ENCODE measurements around the gene PROX1. TPM values are rescaled to one million over a fixed set of nuclear protein-coding genes. Genes with fewer than 3 reads are reported as not detected.

The PROX1 gene
- total RNA-seq, 1 donor from 2014 or later, result 4.8 TPM

DNA sequence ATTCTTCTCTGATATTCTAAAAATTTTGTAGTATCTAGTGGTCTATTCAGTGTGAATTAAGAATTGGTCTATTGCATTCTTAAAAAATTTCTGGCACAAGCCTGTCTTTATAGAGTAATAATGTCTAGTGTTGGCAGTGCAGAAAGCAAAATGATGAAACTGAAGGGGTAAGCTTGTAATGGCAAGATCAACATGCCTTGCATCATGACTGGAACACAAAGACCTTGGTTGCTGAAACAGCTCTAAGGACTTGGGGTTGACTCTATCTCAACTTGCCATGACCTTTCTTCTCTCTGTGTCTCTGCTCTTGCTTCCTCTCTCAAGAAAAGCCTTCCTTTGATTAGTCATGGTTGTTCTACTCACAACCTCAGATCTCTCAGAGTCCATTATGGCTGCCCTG lies 46.8 kb upstream of the PROX1 start:
- Histone ChIP-seq H3K9ac (ENCODE audit: low read length) (no peak overlapping the region), H3K4me3 (ENCODE audit: insufficient read depth, low read depth, low read length) (no peak overlapping the region), H3K27ac (ENCODE audit: low read depth, low read length) (no peak overlapping the region), H3K79me2 (ENCODE audit: insufficient read depth, low read length) (no peaks in the 10 kb centered on the region), H3K9me3 (ENCODE audit: insufficient read depth, low read depth, low read length) (no peaks in the 10 kb centered on the region), H4K20me1 (ENCODE audit: insufficient read depth, low read length) (no peaks in the 10 kb centered on the region), H3K4me1 (ENCODE audit: insufficient read depth, low read length) (no peaks in the 10 kb centered on the region), H3K27me3 (ENCODE audit: insufficient read depth, low read length) (no peaks in the 10 kb centered on the region), H3K4me2 (ENCODE audit: low read length) (no peak overlapping the region), H2AFZ (ENCODE audit: low read depth, low read length) (no peak overlapping the region), H3K36me3 (ENCODE audit: insufficient read depth, low read length) (no peaks in the 10 kb centered on the region)
- FAIRE-seq (no peak), DNase-seq (ENCODE audit: low read depth) (no peak)
- no peak overlapping the region for H3K27ac Mint-ChIP-seq (ENCODE audit: unreplicated experiment)
- H3K9me3 Mint-ChIP-seq (ENCODE audit: unreplicated experiment), result peaks cover 2% of the 10 kb centered on the region
- no peaks in the 10 kb centered on the region for H3K36me3 Mint-ChIP-seq (ENCODE audit: low read depth, unreplicated experiment)
- H3K27me3 Mint-ChIP-seq (ENCODE audit: low read depth, unreplicated experiment), result peaks cover 5% of the 10 kb centered on the region
- H3K4me1 Mint-ChIP-seq (ENCODE audit: low read depth, unreplicated experiment), result no peaks in the 10 kb centered on the region
- no peak overlapping the region for H3K4me3 Mint-ChIP-seq (ENCODE audit: unreplicated experiment)
- TF ChIP-seq, protein P1, sequence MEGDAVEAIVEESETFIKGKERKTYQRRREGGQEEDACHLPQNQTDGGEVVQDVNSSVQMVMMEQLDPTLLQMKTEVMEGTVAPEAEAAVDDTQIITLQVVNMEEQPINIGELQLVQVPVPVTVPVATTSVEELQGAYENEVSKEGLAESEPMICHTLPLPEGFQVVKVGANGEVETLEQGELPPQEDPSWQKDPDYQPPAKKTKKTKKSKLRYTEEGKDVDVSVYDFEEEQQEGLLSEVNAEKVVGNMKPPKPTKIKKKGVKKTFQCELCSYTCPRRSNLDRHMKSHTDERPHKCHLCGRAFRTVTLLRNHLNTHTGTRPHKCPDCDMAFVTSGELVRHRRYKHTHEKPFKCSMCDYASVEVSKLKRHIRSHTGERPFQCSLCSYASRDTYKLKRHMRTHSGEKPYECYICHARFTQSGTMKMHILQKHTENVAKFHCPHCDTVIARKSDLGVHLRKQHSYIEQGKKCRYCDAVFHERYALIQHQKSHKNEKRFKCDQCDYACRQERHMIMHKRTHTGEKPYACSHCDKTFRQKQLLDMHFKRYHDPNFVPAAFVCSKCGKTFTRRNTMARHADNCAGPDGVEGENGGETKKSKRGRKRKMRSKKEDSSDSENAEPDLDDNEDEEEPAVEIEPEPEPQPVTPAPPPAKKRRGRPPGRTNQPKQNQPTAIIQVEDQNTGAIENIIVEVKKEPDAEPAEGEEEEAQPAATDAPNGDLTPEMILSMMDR (IDR thresholded peaks at IDR 0.05; ENCODE audit: insufficient read depth, low read depth, low read length), result no peak

DNA sequence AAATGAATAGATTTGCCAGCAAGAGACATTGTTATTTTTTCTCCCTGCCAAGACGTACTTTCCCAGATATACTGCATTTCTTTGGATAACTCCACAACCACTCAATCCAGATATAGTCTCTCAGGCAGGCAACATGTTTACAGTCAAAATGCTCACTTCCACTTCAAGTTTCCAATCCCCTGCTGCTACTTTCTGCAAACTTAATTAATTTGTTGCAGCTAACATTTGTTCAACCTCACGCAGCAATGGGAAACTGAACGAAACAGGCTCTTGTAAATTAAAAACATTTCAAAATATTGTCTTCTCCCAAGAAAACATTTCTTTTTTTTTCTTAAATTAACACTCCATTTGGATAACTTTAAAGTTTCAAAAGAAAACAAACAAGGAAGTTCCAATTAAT lies 45.7 kb upstream of the PROX1 start:
- Mint-ChIP-seq H3K27me3 (ENCODE audit: low read depth, unreplicated experiment) (peaks cover 5% of the 10 kb centered on the region), H3K4me3 (ENCODE audit: unreplicated experiment) (no peak overlapping the region), H3K27ac (ENCODE audit: unreplicated experiment) (no peak overlapping the region), H3K4me1 (ENCODE audit: low read depth, unreplicated experiment) (no peaks in the 10 kb centered on the region), H3K9me3 (ENCODE audit: unreplicated experiment) (no peaks in the 10 kb centered on the region), H3K36me3 (ENCODE audit: low read depth, unreplicated experiment) (no peaks in the 10 kb centered on the region)
- H3K27ac ChIP-seq (ENCODE audit: low read depth, low read length), result no peak overlapping the region
- no peak for TF ChIP-seq EZH2 (IDR thresholded peaks at IDR 0.05; ENCODE audit: insufficient read depth, low read length)
- TF ChIP-seq, protein P1 (IDR thresholded peaks at IDR 0.05; ENCODE audit: insufficient read depth, low read depth, low read length), result no peak
- H3K4me3 ChIP-seq (ENCODE audit: insufficient read depth, low read depth, low read length), result no peak overlapping the region
- H3K9ac ChIP-seq (ENCODE audit: low read length), result no peak overlapping the region
- H4K20me1 ChIP-seq (ENCODE audit: insufficient read depth, low read length), result no peaks in the 10 kb centered on the region
- FAIRE-seq (no peak), DNase-seq (ENCODE audit: low read depth) (no peak)
- no peaks in the 10 kb centered on the region for H3K36me3 ChIP-seq (ENCODE audit: insufficient read depth, low read length)
- H3K27me3 ChIP-seq (ENCODE audit: insufficient read depth, low read length), result no peaks in the 10 kb centered on the region
- H3K79me2 ChIP-seq (ENCODE audit: insufficient read depth, low read length), result no peaks in the 10 kb centered on the region
- no peaks in the 10 kb centered on the region for H3K4me1 ChIP-seq (ENCODE audit: insufficient read depth, low read length)
- H3K4me2 ChIP-seq (ENCODE audit: low read length), result no peak overlapping the region
- H2AFZ ChIP-seq (ENCODE audit: low read depth, low read length), result no peak overlapping the region
- H3K9me3 ChIP-seq (ENCODE audit: insufficient read depth, low read depth, low read length), result no peaks in the 10 kb centered on the region

DNA sequence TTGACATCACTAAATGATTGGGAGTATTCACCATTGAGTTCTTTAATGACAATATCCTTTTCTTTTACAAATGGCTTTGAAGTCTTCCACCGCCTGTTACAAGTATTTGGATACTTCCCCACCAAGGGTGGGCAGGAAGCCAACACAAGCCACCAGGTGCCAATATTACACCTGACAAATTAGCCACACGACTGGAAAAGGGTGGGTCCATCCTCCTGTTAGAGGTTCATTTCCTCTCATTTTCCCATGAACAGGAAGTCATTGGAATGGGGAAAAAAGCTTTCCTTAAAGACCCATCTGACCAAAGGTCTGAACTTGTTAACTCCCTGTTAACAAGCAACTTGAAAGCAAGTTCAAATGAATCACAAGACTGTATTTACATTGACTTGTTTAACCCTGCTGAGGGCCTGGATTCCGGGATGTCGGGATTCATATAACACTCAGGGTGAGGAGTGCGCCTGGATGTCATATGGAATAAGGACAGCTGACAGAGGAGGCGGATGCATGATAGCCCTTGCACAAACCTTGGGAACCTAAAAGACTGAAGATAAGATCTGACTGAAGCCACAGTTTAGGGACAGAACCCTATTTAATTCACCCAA lies 40.5 kb upstream of the PROX1 start:
- FAIRE-seq (no peak), DNase-seq (ENCODE audit: low read depth) (no peak)
- H3K4me1 Mint-ChIP-seq (ENCODE audit: low read depth, unreplicated experiment), result no peaks in the 10 kb centered on the region
- H3K9me3 Mint-ChIP-seq (ENCODE audit: unreplicated experiment), result no peaks in the 10 kb centered on the region
- no peak overlapping the region for H3K9ac ChIP-seq (ENCODE audit: low read length)
- no peak overlapping the region for H3K27ac ChIP-seq (ENCODE audit: low read depth, low read length)
- no peak for TF ChIP-seq EZH2 (IDR thresholded peaks at IDR 0.05; ENCODE audit: insufficient read depth, low read length)
- TF ChIP-seq, protein P1 (IDR thresholded peaks at IDR 0.05; ENCODE audit: insufficient read depth, low read depth, low read length), result no peak
- H3K9me3 ChIP-seq (ENCODE audit: insufficient read depth, low read depth, low read length), result no peaks in the 10 kb centered on the region
- no peaks in the 10 kb centered on the region for H3K4me1 ChIP-seq (ENCODE audit: insufficient read depth, low read length)
- H3K79me2 ChIP-seq (ENCODE audit: insufficient read depth, low read length), result no peaks in the 10 kb centered on the region
- no peak overlapping the region for H2AFZ ChIP-seq (ENCODE audit: low read depth, low read length)
- no peaks in the 10 kb centered on the region for H3K36me3 ChIP-seq (ENCODE audit: insufficient read depth, low read length)
- H3K4me3 Mint-ChIP-seq (ENCODE audit: unreplicated experiment), result no peak overlapping the region
- H3K36me3 Mint-ChIP-seq (ENCODE audit: low read depth, unreplicated experiment), result no peaks in the 10 kb centered on the region
- H3K27me3 ChIP-seq (ENCODE audit: insufficient read depth, low read length), result no peaks in the 10 kb centered on the region
- H4K20me1 ChIP-seq (ENCODE audit: insufficient read depth, low read length), result no peaks in the 10 kb centered on the region
- H3K4me3 ChIP-seq (ENCODE audit: insufficient read depth, low read depth, low read length), result no peak overlapping the region
- no peak overlapping the region for H3K27ac Mint-ChIP-seq (ENCODE audit: unreplicated experiment)
- H3K27me3 Mint-ChIP-seq (ENCODE audit: low read depth, unreplicated experiment), result peaks cover 8% of the 10 kb centered on the region
- no peak overlapping the region for H3K4me2 ChIP-seq (ENCODE audit: low read length)
